GM18505 (cell line): Measurements from ENCODE around the gene PIK3AP1.
"Not testable (repeated sequence)": the region's sequence is repeated elsewhere in the genome, so short reads cannot be mapped to it uniquely, and the experiment has no call there.

Source experiments
- ATAC-seq: cut with Tn5 transposase; IDR thresholded peaks from one replicate; pipeline ENCODE4 v1.9.1; 2021; ENCODE audit not compliant: unreplicated experiment
- POLR2A ChIP-seq: IDR thresholded peaks from 4 replicates; pipeline ENCODE4 v1.6.1; 2011; ENCODE audit warnings: borderline replicate concordance; ENCODE audit not compliant: insufficient read depth, insufficient read length; ENCODE audit errors: extremely low read depth

PIK3AP1 gene

DNA sequence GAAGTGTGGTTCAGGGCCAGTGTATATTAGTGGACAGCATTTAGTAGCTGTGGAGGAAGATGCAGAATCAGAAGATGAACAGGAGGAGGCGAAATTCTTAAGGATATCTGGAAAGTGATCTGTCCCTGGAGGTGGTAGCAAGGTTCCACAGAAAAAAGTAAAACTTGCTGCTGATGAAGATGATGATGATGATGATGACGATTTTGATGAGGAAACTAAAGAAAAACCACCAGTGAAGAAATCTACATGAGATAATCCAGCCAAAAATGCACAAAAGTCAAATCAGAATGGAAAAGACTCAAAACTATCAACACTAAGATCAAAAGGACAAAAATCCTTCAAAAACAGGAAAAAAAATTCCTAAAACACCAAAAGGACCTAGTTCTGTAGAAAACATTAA, 159.8 kb downstream of the PIK3AP1 start:
- TF ChIP-seq POLR2A: no peak
- ATAC-seq: no peak

DNA sequence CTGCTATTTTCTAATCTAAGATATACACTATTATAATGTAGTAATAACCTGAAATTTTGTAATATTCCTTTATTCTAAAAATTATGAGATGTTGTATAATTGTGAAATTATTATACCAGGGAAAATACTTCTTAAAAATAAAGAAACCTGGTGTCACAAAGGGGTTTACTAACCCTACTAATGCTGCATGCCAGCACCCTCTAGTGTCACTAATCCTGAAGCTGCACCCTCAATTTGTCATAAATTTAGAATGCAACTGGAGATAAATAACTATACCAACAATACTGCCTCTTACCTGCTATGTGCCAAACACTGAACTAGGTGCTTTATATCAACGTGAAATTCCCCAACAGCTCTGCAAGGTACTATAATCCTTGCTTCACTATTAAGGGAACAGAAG, 164.3 kb downstream of the PIK3AP1 start:
- TF ChIP-seq POLR2A: no peak
- no peak for ATAC-seq

DNA sequence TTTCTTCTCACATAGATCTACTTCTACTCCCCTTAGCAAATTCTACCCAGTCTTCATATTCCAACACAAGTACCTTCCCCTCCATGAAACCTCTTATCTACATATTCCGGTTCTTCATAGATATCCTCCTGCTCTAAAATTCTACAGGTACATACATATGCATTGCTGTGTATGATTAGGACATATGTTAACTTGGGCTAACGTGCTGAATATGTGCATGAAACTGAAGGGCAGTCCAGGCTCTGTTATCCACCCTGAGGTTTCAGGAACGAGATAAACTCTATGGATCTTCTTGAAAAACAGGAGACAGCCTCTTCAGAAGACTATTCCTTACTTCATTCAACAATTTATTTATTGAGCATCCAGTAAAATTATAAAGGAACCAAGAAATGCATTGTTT, 165.0 kb downstream of the PIK3AP1 start:
- no peak for ATAC-seq
- no peak for TF ChIP-seq POLR2A

DNA sequence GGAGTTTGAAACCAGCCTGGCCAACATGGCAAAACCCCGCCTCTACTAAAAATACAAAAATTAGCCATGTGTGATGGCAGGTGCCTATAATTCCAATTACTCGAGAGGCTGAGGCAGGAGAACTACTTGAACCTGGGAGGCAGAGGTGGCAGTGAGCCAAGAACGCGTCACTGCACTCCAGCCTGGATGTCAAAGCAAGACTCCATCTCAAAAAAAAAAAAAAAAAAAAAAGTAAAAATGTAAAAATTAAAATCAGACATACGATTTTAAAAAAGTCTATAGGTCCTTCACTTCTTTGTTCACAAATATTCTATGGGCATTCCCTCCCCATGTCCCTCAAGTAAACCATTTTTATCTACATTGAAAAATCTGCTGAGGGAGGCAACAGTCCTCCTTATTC, 171.7 kb downstream of the PIK3AP1 start:
- ATAC-seq: no peak
- no peak for TF ChIP-seq POLR2A

DNA sequence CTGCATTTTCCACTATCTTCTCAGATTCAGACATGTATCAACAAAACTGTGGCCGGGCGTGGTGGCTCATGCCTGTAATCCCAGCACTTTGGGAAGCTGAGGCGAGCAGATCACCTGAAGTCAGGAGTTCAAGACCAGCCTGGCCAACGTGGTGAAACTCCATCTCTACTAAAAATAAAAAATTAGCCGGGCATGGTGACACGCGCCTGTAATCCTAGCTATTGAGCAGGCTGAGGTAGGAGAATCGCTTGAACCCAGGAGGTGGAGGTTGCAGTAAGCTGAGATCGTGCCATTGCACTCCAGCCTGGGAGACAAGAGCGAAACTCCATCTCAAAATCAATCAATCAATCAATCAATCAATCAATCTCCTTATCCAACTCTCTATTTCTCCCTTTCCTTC, 174.8 kb downstream of the PIK3AP1 start:
- ATAC-seq: not testable (repeated sequence)
